Measurements from ENCODE around the gene SPOCD1. TPM values are rescaled to one million over a fixed set of nuclear protein-coding genes. Genes with fewer than 3 reads are reported as not detected.
A peak's percentile ranks its signal among the peaks of the same experiment; 100 is the strongest.
"Not testable (repeated sequence)": the region's sequence is repeated elsewhere in the genome, so short reads cannot be mapped to it uniquely, and the experiment has no call there.

SPOCD1 gene
- total and polyA plus RNA-seq, 11 donors, result 0.19 to 2.9 (median 0.41) TPM; not detected in 5

- Histone ChIP-seq H3K4me1 (peaks cover 0 to 12% (median 0%) of the 10 kb centered on the region in 12 donors), H3K4me3 (no peak overlapping the region), H3K27ac (no peak overlapping the region), H3K9me3 (no peaks in the 10 kb centered on the region), H3K36me3 (no peaks in the 10 kb centered on the region), H3K27me3 (no peaks in the 10 kb centered on the region)
- DNase-seq (no peak), ATAC-seq (no peak)
- 61 to 75% (median 69%) methylated on average over 3 of the region's 3 CpGs for WGBS, 4 donors
- intact Hi-C loops (cut with DNase I), result no loop called here
- TF ChIP-seq POLR2A (IDR thresholded peaks at IDR 0.05), result no peak
- no peak for TF ChIP-seq CTCF (IDR thresholded peaks at IDR 0.05)
Observed at GRCh38 chr1:31822766-31823165, 6.9 kb upstream of the SPOCD1 start.

GRCh38 chr1:31820196-31820595 lies 4.4 kb upstream of the SPOCD1 start:
- H3K36me3 ChIP-seq; H3K27ac ChIP-seq; H3K27me3 ChIP-seq; intact Hi-C loops (cut with DNase I); DNase-seq; H3K9me3 ChIP-seq; H3K4me1 ChIP-seq; H3K4me3 ChIP-seq; ATAC-seq: not testable (repeated sequence)
- WGBS, 4 donors, result 91 to 98% (median 93%) methylated on average over 7 of the region's 7 CpGs

- TF ChIP-seq POLR2A (IDR thresholded peaks at IDR 0.05) (no peak), CTCF (IDR thresholded peaks at IDR 0.05) (no peak)
- no peak for ATAC-seq
- intact Hi-C loops (cut with DNase I), result loop anchor here in 4 of 10 donors (5.0 to 10.0 kb wide), 3 partner anchors 144 to 247 kb away; no protein-coding TSS in a partner anchor
- no peak overlapping the region for H3K27ac ChIP-seq
- DNase-seq, result no peak
- no peaks in the 10 kb centered on the region for H3K36me3 ChIP-seq
- H3K4me1 ChIP-seq, result peaks cover 0 to 4% (median 0%) of the 10 kb centered on the region in 12 donors
- WGBS, 4 donors, result 90 to 95% (median 93%) methylated on average over 1 of the region's 1 CpG
- H3K9me3 ChIP-seq, result peaks cover 0 to 3% (median 0%) of the 10 kb centered on the region in 12 donors
- H3K4me3 ChIP-seq, result no peak overlapping the region
- H3K27me3 ChIP-seq, result no peaks in the 10 kb centered on the region
Observed at GRCh38 chr1:31818206-31818605, 2.4 kb upstream of the SPOCD1 start.

GRCh38 chr1:31816947-31817346 lies 1.1 kb upstream of the SPOCD1 start:
- not testable (repeated sequence) for H3K4me3 ChIP-seq, H3K9me3 ChIP-seq, H3K36me3 ChIP-seq, DNase-seq, H3K4me1 ChIP-seq, ATAC-seq, H3K27ac ChIP-seq, H3K27me3 ChIP-seq
- intact Hi-C loops (cut with DNase I), result loop anchor here in 4 of 10 donors (5.0 to 10.0 kb wide), 3 partner anchors 145 to 248 kb away; no protein-coding TSS in a partner anchor
- WGBS, 4 donors, result 81 to 89% (median 86%) methylated on average over 8 of the region's 8 CpGs

- intact Hi-C loops (cut with DNase I), result loop anchor here in 4 of 10 donors (5.0 to 10.0 kb wide), 3 partner anchors 146 to 248 kb away; no protein-coding TSS in a partner anchor
- DNase-seq, ATAC-seq, H3K4me1 ChIP-seq, H3K27ac ChIP-seq, H3K9me3 ChIP-seq, H3K4me3 ChIP-seq, H3K27me3 ChIP-seq, H3K36me3 ChIP-seq: not testable (repeated sequence)
- WGBS, 4 donors, result 93 to 97% (median 96%) methylated on average over 3 of the region's 3 CpGs
Observed at GRCh38 chr1:31816501-31816900, 679 bp upstream of the SPOCD1 start.

- H3K9me3 ChIP-seq, result peaks cover 0 to 3% (median 0%) of the 10 kb centered on the region in 12 donors
- TF ChIP-seq CTCF (IDR thresholded peaks at IDR 0.05) (no peak), POLR2A (IDR thresholded peaks at IDR 0.05) (no peak)
- no peak overlapping the region for H3K4me3 ChIP-seq
- DNase-seq (no peak), ATAC-seq (peak in 1 of 4 donors; percentile 17)
- no peaks in the 10 kb centered on the region for H3K27me3 ChIP-seq
- WGBS, 4 donors, result 88 to 95% (median 91%) methylated on average over 5 to 7 of the region's 7 CpGs
- peaks cover 0 to 4% (median 0%) of the 10 kb centered on the region in 12 donors for H3K4me1 ChIP-seq
- H3K36me3 ChIP-seq, result no peaks in the 10 kb centered on the region
- intact Hi-C loops (cut with DNase I), result loop anchor here in 4 of 10 donors (5.0 to 10.0 kb wide), 3 partner anchors 147 to 250 kb away; no protein-coding TSS in a partner anchor
- no peak overlapping the region for H3K27ac ChIP-seq
Observed at GRCh38 chr1:31815307-31815645, 546 bp downstream of the SPOCD1 start.

Data from heart left ventricle (tissue), 16 donors.